CD4-positive, alpha-beta T cell treated with Interleukin-4 for 4 hours (primary cell): ENCODE results near the gene PTPRN2.
"Not testable (repeated sequence)": the region's sequence is repeated elsewhere in the genome, so short reads cannot be mapped to it uniquely, and the experiment has no call there.

Source experiments
- DNase-seq: peaks from one replicate; pipeline ENCODE4 v3.0.0-alpha.2; 2020

PTPRN2 gene

DNA sequence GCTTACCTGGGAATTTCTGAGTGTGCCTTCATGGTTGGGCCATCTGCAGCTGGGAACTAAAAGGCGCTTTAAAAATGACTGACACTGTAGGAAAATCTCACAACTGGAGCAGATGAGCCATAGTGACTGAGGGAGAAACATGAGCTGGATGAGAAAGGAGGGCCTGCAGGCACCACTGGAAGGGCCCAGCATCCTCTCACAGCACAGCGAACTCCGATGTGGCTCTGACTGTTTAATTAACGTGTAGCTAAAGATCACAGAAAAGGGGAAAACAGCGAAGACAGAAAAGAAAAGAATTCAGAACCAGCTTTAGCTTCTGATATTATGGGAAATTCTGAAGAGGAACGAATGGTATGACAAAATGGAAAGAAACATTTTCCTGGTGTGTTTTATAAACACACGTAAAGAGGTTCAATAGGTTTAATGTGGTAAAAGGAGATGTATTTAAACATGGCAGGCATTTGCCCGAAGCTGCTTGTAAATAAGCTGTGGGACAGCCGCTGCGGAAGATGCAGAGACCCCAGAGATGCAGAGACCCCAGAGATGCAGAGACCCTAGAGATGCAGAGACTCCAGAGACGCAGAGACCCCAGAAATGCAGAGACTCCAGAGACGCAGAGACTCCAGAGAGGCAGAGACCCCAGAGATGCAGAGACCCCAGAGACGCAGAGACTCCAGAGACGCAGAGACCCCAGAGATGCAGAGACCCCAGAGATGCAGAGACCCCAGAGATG is 534.3 kb downstream of the PTPRN2 start:
- no peak for DNase-seq

DNA sequence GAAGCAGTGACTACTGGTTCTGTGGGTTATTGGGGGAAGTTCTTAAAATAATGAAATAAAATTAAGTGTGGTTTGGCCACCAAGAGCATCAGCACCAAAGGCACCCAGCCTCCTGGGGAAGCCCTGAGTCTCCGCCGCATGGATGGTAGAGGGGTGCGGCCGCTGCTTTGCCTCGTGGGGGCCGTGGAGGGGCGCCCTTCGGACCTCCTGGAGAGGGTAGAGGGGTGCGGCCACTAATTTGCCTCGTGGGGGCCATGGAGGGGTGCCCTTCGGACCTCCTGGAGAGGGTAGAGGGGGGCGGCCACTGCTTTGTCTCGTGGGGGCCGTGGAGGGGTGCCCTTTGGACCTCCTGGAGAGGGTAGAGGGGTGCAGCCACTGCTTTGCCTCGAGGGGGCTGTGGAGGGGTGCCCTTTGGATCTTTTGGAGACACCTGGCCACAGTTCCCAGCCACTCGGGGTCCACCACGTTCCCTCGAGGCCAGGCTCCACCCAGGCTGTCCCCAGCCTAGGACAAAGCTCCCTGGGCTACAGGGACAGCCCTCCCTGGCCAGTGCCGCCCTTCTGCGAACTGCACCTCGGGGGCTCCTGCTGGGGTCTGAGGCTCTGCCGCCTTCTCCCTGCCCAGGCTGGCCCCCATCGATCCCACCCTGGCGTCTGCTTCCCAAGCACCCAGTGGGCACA is 535.1 kb downstream of the PTPRN2 start:
- no peak for DNase-seq

GRCh38 chr7:158051776-158052175 is 535.8 kb downstream of the PTPRN2 start:
- no peak for DNase-seq

GRCh38 chr7:158050978-158051651 is 536.5 kb downstream of the PTPRN2 start:
- no peak for DNase-seq

GRCh38 chr7:158050441-158050977 is 537.1 kb downstream of the PTPRN2 start:
- no peak for DNase-seq

DNA sequence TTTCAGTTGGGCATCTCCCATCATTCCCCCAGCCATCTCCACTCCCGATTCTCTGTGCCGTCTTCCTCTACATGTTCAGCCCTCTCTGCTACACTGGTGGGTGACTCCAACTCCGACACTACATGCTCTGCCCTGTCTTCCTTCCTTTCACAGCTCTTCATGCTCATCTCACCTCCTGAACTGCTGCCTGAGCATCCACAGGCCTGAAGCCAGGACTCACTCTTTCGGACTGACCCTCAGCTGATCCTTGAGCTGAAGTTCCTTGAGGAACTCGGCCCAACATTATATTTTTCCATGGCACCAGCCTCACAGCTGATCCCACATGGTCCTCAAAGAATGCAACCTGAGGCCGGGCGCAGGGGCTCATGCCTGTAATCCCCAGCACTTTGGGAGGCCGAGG is 538.4 kb downstream of the PTPRN2 start:
- no peak for DNase-seq

- DNase-seq: no peak
Measured at GRCh38 chr7:158048569-158048968, 539.1 kb downstream of the PTPRN2 start.

DNA sequence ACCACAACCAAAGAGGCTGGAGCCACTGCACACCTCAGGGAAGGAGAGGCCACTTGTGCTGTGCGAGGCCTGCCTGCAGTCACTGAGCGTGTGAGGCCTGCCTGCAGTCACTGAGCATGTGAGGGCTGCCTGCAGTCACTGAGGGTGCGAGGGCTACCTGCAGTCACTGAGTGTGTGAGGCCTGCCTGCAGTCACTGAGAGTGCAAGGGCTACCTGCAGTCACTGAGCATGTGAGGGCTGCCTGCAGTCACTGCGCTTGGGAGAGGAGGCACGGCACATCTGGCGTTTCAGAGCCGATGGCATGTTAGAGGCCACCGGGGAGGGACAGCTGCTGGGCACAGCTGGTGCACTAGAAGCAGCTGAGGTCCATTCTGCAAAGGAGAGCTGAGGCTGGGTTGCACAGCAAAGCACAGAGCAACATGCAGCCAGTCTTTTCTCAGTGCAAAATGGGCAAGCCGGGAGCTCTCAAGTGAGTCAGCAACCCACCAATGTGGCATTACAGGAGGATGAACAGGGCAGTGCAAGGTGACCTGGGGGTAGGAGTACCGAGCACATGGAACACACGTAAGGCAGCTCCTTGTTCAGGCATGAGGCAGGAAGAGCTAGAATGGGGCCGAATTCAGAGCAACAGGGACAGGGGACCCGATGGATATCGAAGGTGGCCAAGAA is 540.1 kb downstream of the PTPRN2 start:
- no peak for DNase-seq

DNA sequence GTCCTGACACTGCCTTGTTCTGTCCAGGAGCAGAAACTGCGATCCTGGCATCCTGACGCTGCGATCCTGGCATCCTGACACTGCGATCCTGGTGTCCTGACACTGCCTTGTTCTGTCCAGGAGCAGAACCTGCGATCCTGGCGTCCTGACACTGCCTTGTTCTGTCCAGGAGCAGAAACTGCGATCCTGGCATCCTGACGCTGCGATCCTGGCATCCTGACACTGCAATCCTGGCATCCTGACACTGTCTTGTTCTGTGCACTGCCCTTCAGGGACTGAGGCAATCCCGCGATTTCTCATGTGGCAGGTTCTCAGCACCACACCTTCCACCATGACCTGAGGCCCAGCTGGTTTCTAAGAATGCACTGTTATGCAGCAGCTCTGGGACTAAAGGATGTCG is 541.4 kb downstream of the PTPRN2 start:
- not testable (repeated sequence) for DNase-seq

GRCh38 chr7:158044482-158044823 is 543.2 kb downstream of the PTPRN2 start:
- DNase-seq: no peak

DNA sequence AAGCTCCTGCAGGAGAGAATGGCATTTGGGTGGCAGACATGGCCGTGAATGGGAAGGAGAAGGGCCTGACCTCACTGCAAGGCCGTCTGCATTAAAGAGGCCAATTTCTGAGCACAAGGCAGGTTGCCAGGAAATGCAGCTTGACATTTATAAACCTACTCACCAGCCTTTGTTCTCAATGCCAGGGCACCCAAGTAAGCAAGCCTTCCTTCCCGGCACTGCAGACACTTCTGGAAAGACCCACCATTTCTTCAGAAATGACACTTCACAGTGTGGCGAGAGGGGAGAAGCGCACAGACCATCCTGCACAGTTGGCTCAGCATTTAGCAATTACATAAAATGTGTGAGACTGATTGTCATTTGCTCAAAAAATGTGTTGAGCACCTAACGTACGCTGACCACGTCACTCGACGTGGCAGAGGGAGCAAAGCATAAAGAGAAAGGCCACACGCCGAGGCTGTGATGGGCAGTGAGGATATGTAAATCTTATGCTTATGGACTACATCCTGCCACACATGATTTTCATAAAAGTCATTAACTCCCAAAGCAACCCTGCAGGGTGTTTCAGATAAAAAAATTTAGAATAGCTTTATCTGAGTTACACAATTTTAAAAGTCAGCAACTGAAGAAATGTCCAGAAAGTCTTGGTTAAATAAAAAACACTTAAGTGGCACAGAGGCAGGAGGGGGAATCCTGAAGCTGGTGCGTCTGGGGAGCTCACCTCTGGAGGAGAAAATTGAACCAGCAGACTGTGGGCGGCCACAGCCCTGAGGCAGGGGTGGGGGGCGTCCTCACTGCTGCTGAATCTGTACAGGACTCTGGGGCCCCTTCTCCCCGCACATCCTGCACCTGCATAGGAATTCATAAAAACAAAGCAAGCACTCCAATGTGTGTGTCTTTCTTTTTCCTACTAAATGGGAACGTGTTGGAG is 543.8 kb downstream of the PTPRN2 start:
- no peak for DNase-seq

- no peak for DNase-seq
Measured at GRCh38 chr7:158042156-158042880, 545.3 kb downstream of the PTPRN2 start.

- DNase-seq: no peak
Measured at GRCh38 chr7:158040199-158040598, 547.4 kb downstream of the PTPRN2 start.

- no peak for DNase-seq
Measured at GRCh38 chr7:158039270-158039669, 548.4 kb downstream of the PTPRN2 start.

GRCh38 chr7:158037211-158037610 is 550.4 kb downstream of the PTPRN2 start:
- DNase-seq: no peak

- DNase-seq: no peak
Measured at GRCh38 chr7:158035343-158035742, 552.3 kb downstream of the PTPRN2 start.

GRCh38 chr7:158034571-158034970 is 553.1 kb downstream of the PTPRN2 start:
- DNase-seq: no peak

- DNase-seq: not testable (repeated sequence)
Measured at GRCh38 chr7:158033925-158034324, 553.7 kb downstream of the PTPRN2 start.

DNA sequence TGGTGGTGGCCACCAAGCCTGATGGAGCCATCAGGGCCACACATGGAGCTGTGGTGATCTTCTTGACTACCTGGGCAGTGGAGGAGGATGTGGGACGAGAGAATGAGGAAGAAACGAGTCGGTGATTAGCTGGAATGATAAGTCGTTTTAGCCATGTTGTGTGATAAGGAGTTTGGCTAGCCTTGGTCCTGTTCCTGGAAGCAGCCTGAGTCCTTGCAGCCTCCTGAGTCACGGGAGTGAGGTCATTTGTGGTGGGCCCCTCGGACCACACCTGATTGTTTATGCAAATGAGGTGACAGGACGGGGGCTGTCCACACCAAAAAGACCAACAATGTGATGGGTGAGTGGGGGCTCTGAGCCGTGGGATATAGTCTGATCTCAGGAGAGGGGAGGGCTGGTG is 554.4 kb downstream of the PTPRN2 start:
- no peak for DNase-seq

GRCh38 chr7:158032561-158033115 is 555.0 kb downstream of the PTPRN2 start:
- DNase-seq: no peak

DNA sequence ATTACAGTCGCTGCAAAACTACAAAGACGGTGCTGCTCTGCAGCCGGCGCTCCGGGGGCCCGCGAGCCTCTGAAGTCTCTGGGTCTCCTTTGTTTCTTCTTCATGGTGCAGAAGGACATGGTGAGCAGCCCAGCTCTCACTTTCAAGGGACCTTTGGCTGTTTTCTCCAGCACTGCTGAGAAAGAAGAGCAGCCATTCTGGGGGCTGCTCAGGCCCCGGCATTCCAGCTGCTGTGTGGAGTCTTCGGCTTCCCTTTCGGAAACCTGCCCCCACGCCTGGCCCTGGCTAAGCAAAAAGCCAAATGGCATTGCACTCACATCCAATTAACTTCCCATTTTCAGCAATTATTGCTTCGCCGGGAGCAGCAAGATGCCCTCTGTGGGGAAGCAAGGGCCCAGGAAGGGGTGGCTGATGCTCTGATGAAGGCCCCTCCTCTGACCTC is 555.7 kb downstream of the PTPRN2 start:
- DNase-seq: no peak
